Glutamatergic neuron (in vitro differentiated cells): ENCODE data around the gene MLPH. TPM values are rescaled to one million over a fixed set of nuclear protein-coding genes. Genes with fewer than 3 reads are reported as not detected.

Experiments used
- DNase-seq: peaks from one replicate; pipeline ENCODE4 v3.0.0; 2022
- H3K27ac Mint-ChIP-seq: one replicate; pipeline ENCODE4 v1.8.0; 2020; ENCODE audit warnings: mild to moderate bottlenecking, mixed read lengths, inconsistent platforms; ENCODE audit not compliant: unreplicated experiment
- H3K27me3 Mint-ChIP-seq: one replicate; pipeline ENCODE4 v1.8.0; 2020; ENCODE audit warnings: mild to moderate bottlenecking, moderate library complexity, mixed read lengths, inconsistent platforms; ENCODE audit not compliant: unreplicated experiment
- H3K36me3 Mint-ChIP-seq: one replicate; pipeline ENCODE4 v1.8.0; 2020; ENCODE audit warnings: mild to moderate bottlenecking, mixed read lengths, inconsistent platforms; ENCODE audit not compliant: unreplicated experiment
- H3K4me1 Mint-ChIP-seq: one replicate; pipeline ENCODE4 v1.8.0; 2020; ENCODE audit warnings: mild to moderate bottlenecking, low read depth, mixed read lengths, inconsistent platforms; ENCODE audit not compliant: unreplicated experiment
- H3K4me3 Mint-ChIP-seq: one replicate; pipeline ENCODE4 v1.8.0; 2020; ENCODE audit warnings: mild to moderate bottlenecking, mixed read lengths, inconsistent platforms; ENCODE audit not compliant: unreplicated experiment
- H3K9me3 Mint-ChIP-seq: one replicate; pipeline ENCODE4 v1.8.0; 2020; ENCODE audit warnings: mild to moderate bottlenecking, moderate library complexity, mixed read lengths, inconsistent platforms; ENCODE audit not compliant: unreplicated experiment
- CTCF ChIP-seq: fragments of 200-600 bp; sonication (generic); IDR thresholded peaks from one replicate; pipeline ENCODE4 v1.5.0; 2021; ENCODE audit not compliant: partially characterized antibody, unreplicated experiment
- total RNA-seq: library from RNA; stranded (reverse); fragmentation: NEBNext Ultra II Directional; extraction: Animal tissue kit (Norgen Biotek cat#: 25700); gene quantifications from one replicate; pipeline ENCODE4 v1.2.1, GENCODE V29; 2021; ENCODE audit not compliant: unreplicated experiment

Gene MLPH
- total RNA-seq, 1 donor from 2014 or later = 4.3 TPM

GRCh38 chr2:237441605-237442274 lies 45.3 kb upstream of the MLPH start:
- H3K27me3 Mint-ChIP-seq = no peaks in the 10 kb centered on the region
- no peaks in the 10 kb centered on the region for H3K9me3 Mint-ChIP-seq
- no peak overlapping the region for H3K27ac Mint-ChIP-seq
- no peak for DNase-seq
- TF ChIP-seq CTCF = no peak
- H3K36me3 Mint-ChIP-seq = no peaks in the 10 kb centered on the region
- no peak overlapping the region for H3K4me3 Mint-ChIP-seq
- no peaks in the 10 kb centered on the region for H3K4me1 Mint-ChIP-seq

DNA sequence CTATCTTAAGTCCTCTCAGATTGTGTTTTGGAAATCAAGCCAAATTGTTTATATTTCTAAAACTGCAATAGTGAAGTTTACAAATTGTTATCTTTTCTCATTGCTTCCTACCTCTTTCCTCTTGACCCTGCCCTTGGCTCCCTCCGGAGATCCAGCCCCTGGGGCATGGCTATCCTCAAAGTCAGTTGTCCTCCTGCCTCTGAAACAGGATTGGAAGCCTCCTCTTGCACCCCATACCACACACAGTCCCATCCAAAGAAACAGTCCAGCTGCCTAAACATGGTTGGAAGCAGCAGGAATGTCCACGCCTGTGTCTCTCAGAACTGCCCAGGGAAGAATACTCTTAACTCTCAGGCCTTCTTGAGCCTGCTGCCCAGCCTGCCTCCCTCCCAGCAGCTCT lies 43.0 kb upstream of the MLPH start:
- H3K4me1 Mint-ChIP-seq = no peaks in the 10 kb centered on the region
- no peak for TF ChIP-seq CTCF
- H3K9me3 Mint-ChIP-seq = no peaks in the 10 kb centered on the region
- H3K27ac Mint-ChIP-seq = no peak overlapping the region
- H3K27me3 Mint-ChIP-seq = peaks cover under 1% of the 10 kb centered on the region
- DNase-seq = no peak
- no peaks in the 10 kb centered on the region for H3K36me3 Mint-ChIP-seq
- no peak overlapping the region for H3K4me3 Mint-ChIP-seq

GRCh38 chr2:237445611-237446337 lies 41.3 kb upstream of the MLPH start:
- DNase-seq = no peak
- no peak overlapping the region for H3K27ac Mint-ChIP-seq
- H3K9me3 Mint-ChIP-seq = no peaks in the 10 kb centered on the region
- H3K27me3 Mint-ChIP-seq = peaks cover 3% of the 10 kb centered on the region
- no peaks in the 10 kb centered on the region for H3K4me1 Mint-ChIP-seq
- no peaks in the 10 kb centered on the region for H3K36me3 Mint-ChIP-seq
- H3K4me3 Mint-ChIP-seq = no peak overlapping the region
- no peak for TF ChIP-seq CTCF

DNA sequence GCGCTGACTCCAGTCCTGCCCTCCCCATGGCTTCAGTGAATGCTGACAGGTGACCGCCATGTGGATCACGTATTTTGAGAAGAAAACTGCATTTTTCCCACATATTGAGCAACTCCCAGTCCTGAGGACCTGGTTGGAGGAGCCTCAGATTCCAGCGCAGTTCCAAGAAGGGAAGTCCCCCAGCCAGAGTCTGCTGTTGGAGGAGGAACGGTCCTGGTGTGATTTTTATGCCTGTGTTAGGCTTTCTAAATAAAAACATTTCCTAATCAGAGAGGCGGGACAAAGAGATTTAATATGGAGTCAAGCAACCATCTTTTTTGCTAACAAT lies 40.7 kb upstream of the MLPH start:
- H3K4me1 Mint-ChIP-seq = no peaks in the 10 kb centered on the region
- TF ChIP-seq CTCF = no peak
- H3K27ac Mint-ChIP-seq = no peak overlapping the region
- peaks cover 3% of the 10 kb centered on the region for H3K27me3 Mint-ChIP-seq
- DNase-seq = no peak
- no peak overlapping the region for H3K4me3 Mint-ChIP-seq
- H3K36me3 Mint-ChIP-seq = no peaks in the 10 kb centered on the region
- no peaks in the 10 kb centered on the region for H3K9me3 Mint-ChIP-seq

DNA sequence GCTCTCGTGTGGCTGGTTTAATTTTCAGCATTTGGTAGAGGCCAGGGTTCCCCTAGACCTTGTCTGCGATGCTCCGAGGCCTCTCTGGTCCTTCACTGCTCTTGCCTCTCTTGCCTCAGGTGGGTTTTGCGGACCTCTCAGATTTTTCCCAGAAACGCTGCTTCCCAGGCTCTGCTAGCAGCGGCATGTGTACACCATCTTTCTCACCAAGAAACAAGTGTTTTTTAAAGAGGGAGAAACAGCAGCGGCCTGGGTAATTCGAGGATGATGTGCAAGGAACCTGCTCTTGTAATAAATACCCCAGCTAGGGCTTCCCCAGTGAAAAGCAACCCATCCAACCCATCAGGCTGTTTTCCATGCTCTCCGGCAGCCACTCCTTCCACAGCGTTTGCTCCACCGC lies 39.6 kb upstream of the MLPH start:
- no peaks in the 10 kb centered on the region for H3K36me3 Mint-ChIP-seq
- H3K4me1 Mint-ChIP-seq = no peaks in the 10 kb centered on the region
- peaks cover 3% of the 10 kb centered on the region for H3K27me3 Mint-ChIP-seq
- no peak overlapping the region for H3K4me3 Mint-ChIP-seq
- H3K9me3 Mint-ChIP-seq = no peaks in the 10 kb centered on the region
- no peak for TF ChIP-seq CTCF
- no peak overlapping the region for H3K27ac Mint-ChIP-seq
- no peak for DNase-seq
